CD8-positive, alpha-beta memory T cell (primary cell): ENCODE data around the gene PARL. TPM values are rescaled to one million over a fixed set of nuclear protein-coding genes. Genes with fewer than 3 reads are reported as not detected.

Experiments
- CTCF ChIA-PET: fragments of 350-600 bp; sonication (Branson Sonifier 250); formaldehyde crosslinking; loops from one replicate; lab custom pipeline; 2021; ENCODE audit warnings: antibody characterized with exemption; lab: Charles Lee
- POLR2A ChIA-PET: fragments of 350-600 bp; sonication (Branson Sonifier 250); formaldehyde crosslinking; loops from one replicate; lab custom pipeline; 2021; ENCODE audit warnings: antibody characterized with exemption; lab: Charles Lee
- DNase-seq, 5 donors: peaks; one replicate each; pipeline versions ENCODE4 v3.0.0 to v3.0.0-alpha.2; 2020 to 2022; ENCODE audit warnings: mixed read lengths in 1 of 5
- H3K27ac ChIP-seq: one replicate; pipeline ENCODE4 v1.7.0; 2013; ENCODE audit warnings: low read depth, mild to moderate bottlenecking, low read length, moderate library complexity
- H3K27me3 ChIP-seq: 2 replicates; pipeline ENCODE4 v1.7.0; 2013; ENCODE audit warnings: low read length, mild to moderate bottlenecking; ENCODE audit not compliant: insufficient read depth, poor library complexity, severe bottlenecking
- H3K36me3 ChIP-seq: 2 replicates; pipeline ENCODE4 v1.7.0; 2013; ENCODE audit warnings: mild to moderate bottlenecking, low read length, moderate library complexity; ENCODE audit not compliant: insufficient read depth
- H3K4me1 ChIP-seq: 2 replicates; pipeline ENCODE4 v1.7.0; 2013; ENCODE audit warnings: mild to moderate bottlenecking, low read length, moderate library complexity; ENCODE audit not compliant: insufficient read depth
- H3K4me3 ChIP-seq: 2 replicates; pipeline ENCODE4 v1.7.0; 2013; ENCODE audit warnings: mild to moderate bottlenecking, low read length
- H3K9me3 ChIP-seq: 2 replicates; pipeline ENCODE4 v1.7.0; 2013; ENCODE audit warnings: mild to moderate bottlenecking, low read length
- H3K27ac Mint-ChIP-seq, 8 donors: one replicate each; pipeline ENCODE4 v1.8.0; 2020 to 2021; ENCODE audit warnings: mixed read lengths in 8 of 8, mild to moderate bottlenecking in 6 of 8, inconsistent platforms in 3 of 8, moderate library complexity in 3 of 8
- H3K27me3 Mint-ChIP-seq, 2 donors: one replicate each; pipeline ENCODE4 v1.8.0; 2020 to 2021; ENCODE audit warnings: mixed read lengths in 2 of 2, mild to moderate bottlenecking in 1 of 2, moderate library complexity in 1 of 2
- H3K36me3 Mint-ChIP-seq, 3 donors: one replicate each; pipeline ENCODE4 v1.8.0; 2020 to 2021; ENCODE audit warnings: mixed read lengths in 3 of 3, inconsistent platforms in 1 of 3, mild to moderate bottlenecking in 1 of 3
- H3K4me1 Mint-ChIP-seq, 3 donors: one replicate each; pipeline ENCODE4 v1.8.0; 2020 to 2021; ENCODE audit warnings: mixed read lengths in 3 of 3, inconsistent platforms in 1 of 3, mild to moderate bottlenecking in 1 of 3
- H3K4me3 Mint-ChIP-seq, 7 donors: one replicate each; pipeline ENCODE4 v1.8.0; 2020 to 2021; ENCODE audit warnings: mixed read lengths in 7 of 7, mild to moderate bottlenecking in 6 of 7, moderate library complexity in 4 of 7, inconsistent platforms in 2 of 7
- H3K9me3 Mint-ChIP-seq, 5 donors: one replicate each; pipeline ENCODE4 v1.8.0; 2020 to 2022; ENCODE audit warnings: mixed read lengths in 5 of 5, mild to moderate bottlenecking in 3 of 5, moderate library complexity in 2 of 5, inconsistent platforms in 1 of 5
- polyA plus RNA-seq: library from polyadenylated mRNA; unstranded; fragments of 300-500 nt; fragmentation: Illumina TruSeq; gene quantifications from one replicate; pipeline ENCODE4 v1.2.3, GENCODE V29; 2021
- total RNA-seq, 2 experiments: library from RNA; stranded (reverse); gene quantifications; one replicate each; pipeline ENCODE4 v1.2.3, GENCODE V29; 2021

Gene PARL
- total and polyA plus RNA-seq, 3 experiments from 2014 or later = 93.4 to 98.1 (median 95.9) TPM

- Histone ChIP-seq H3K27me3 (no peaks in the 10 kb centered on the region), H3K27ac (no peak overlapping the region), H3K4me3 (no peak overlapping the region), H3K4me1 (no peaks in the 10 kb centered on the region), H3K9me3 (no peaks in the 10 kb centered on the region), H3K36me3 (peaks cover 4% of the 10 kb centered on the region)
- Mint-ChIP-seq H3K36me3 (peaks cover 0 to 47% (median 15%) of the 10 kb centered on the region in 3 donors), H3K27ac (peak overlapping the region in 1 of 8 donors; percentile 12), H3K4me1 (no peaks in the 10 kb centered on the region), H3K9me3 (no peaks in the 10 kb centered on the region), H3K27me3 (no peaks in the 10 kb centered on the region), H3K4me3 (no peak overlapping the region)
- POLR2A ChIA-PET = no interaction called here
- CTCF ChIA-PET = no interaction called here
- DNase-seq = no peak
Measured at GRCh38 chr3:183921096-183921495, 36.4 kb upstream of the PARL start.

- Mint-ChIP-seq H3K36me3 (peaks cover 0 to 46% (median 15%) of the 10 kb centered on the region in 3 donors), H3K4me1 (no peaks in the 10 kb centered on the region), H3K9me3 (no peaks in the 10 kb centered on the region), H3K4me3 (no peak overlapping the region), H3K27me3 (no peaks in the 10 kb centered on the region), H3K27ac (no peak overlapping the region)
- DNase-seq = no peak
- Histone ChIP-seq H3K36me3 (peaks cover 3% of the 10 kb centered on the region), H3K4me3 (no peak overlapping the region), H3K4me1 (no peaks in the 10 kb centered on the region), H3K27me3 (no peaks in the 10 kb centered on the region), H3K27ac (no peak overlapping the region), H3K9me3 (no peaks in the 10 kb centered on the region)
- ChIA-PET POLR2A (no interaction called here), CTCF (no interaction called here)
Measured at GRCh38 chr3:183920416-183920815, 35.7 kb upstream of the PARL start.

GRCh38 chr3:183918178-183918577, 33.5 kb upstream of the PARL start:
- H3K9me3 ChIP-seq = no peaks in the 10 kb centered on the region
- H3K27ac Mint-ChIP-seq = no peak overlapping the region
- no peaks in the 10 kb centered on the region for H3K4me1 Mint-ChIP-seq
- H3K27me3 Mint-ChIP-seq = no peaks in the 10 kb centered on the region
- ChIA-PET POLR2A (no interaction called here), CTCF (interaction anchor here (1.0 to 2.0 kb wide), 2 partner anchors 13 to 33 kb away, joined by 3 to 7 read pairs; partner anchors contain the start of gene PARL)
- H3K4me1 ChIP-seq = no peaks in the 10 kb centered on the region
- no peak overlapping the region for H3K4me3 ChIP-seq
- peaks cover 0 to 30% (median 9%) of the 10 kb centered on the region in 3 donors for H3K36me3 Mint-ChIP-seq
- H3K27ac ChIP-seq = no peak overlapping the region
- H3K9me3 Mint-ChIP-seq = no peaks in the 10 kb centered on the region
- no peak for DNase-seq
- H3K36me3 ChIP-seq = no peaks in the 10 kb centered on the region
- no peaks in the 10 kb centered on the region for H3K27me3 ChIP-seq
- H3K4me3 Mint-ChIP-seq = no peak overlapping the region

- Histone ChIP-seq H3K27me3 (no peaks in the 10 kb centered on the region), H3K36me3 (no peaks in the 10 kb centered on the region), H3K4me1 (no peaks in the 10 kb centered on the region), H3K27ac (no peak overlapping the region), H3K4me3 (no peak overlapping the region), H3K9me3 (no peaks in the 10 kb centered on the region)
- no peaks in the 10 kb centered on the region for H3K27me3 Mint-ChIP-seq
- H3K36me3 Mint-ChIP-seq = peaks cover 0 to 26% (median 6%) of the 10 kb centered on the region in 3 donors
- ChIA-PET POLR2A (no interaction called here), CTCF (interaction anchor here (2.0 kb wide), 1 partner anchor 33 kb away, joined by 7 read pairs; the partner anchor contains the start of gene PARL)
- H3K4me3 Mint-ChIP-seq = no peak overlapping the region
- no peak for DNase-seq
- no peaks in the 10 kb centered on the region for H3K4me1 Mint-ChIP-seq
- H3K27ac Mint-ChIP-seq = peak overlapping the region in 1 of 8 donors; percentile 51
- no peaks in the 10 kb centered on the region for H3K9me3 Mint-ChIP-seq
Measured at GRCh38 chr3:183917776-183918175, 33.1 kb upstream of the PARL start.

GRCh38 chr3:183914856-183915255, 30.2 kb upstream of the PARL start:
- Mint-ChIP-seq H3K4me3 (no peak overlapping the region), H3K27me3 (peaks cover 0 to 1% of the 10 kb centered on the region in 2 donors), H3K36me3 (peaks cover 0 to 5% (median 4%) of the 10 kb centered on the region in 3 donors), H3K27ac (peak overlapping the region in 2 of 8 donors; percentile 43 to 93), H3K4me1 (no peaks in the 10 kb centered on the region), H3K9me3 (no peaks in the 10 kb centered on the region)
- ChIA-PET POLR2A (no interaction called here), CTCF (interaction anchor here (1.7 kb wide), 1 partner anchor 19 kb away, joined by 5 read pairs; no protein-coding TSS in a partner anchor)
- Histone ChIP-seq H3K4me3 (no peak overlapping the region), H3K4me1 (no peaks in the 10 kb centered on the region), H3K36me3 (no peaks in the 10 kb centered on the region), H3K27ac (no peak overlapping the region), H3K27me3 (no peaks in the 10 kb centered on the region), H3K9me3 (no peaks in the 10 kb centered on the region)
- no peak for DNase-seq

GRCh38 chr3:183913580-183913920, 28.9 kb upstream of the PARL start:
- H3K27me3 Mint-ChIP-seq = peaks cover 0 to 1% of the 10 kb centered on the region in 2 donors
- H3K36me3 ChIP-seq = no peaks in the 10 kb centered on the region
- H3K36me3 Mint-ChIP-seq = no peaks in the 10 kb centered on the region
- no peaks in the 10 kb centered on the region for H3K9me3 ChIP-seq
- POLR2A ChIA-PET = no interaction called here
- DNase-seq = no peak
- H3K27ac ChIP-seq = no peak overlapping the region
- no peaks in the 10 kb centered on the region for H3K9me3 Mint-ChIP-seq
- CTCF ChIA-PET = interaction anchor here (0.8 kb wide), 1 partner anchor 18 kb away, joined by 3 read pairs; no protein-coding TSS in a partner anchor
- H3K4me3 ChIP-seq = no peak overlapping the region
- H3K4me1 ChIP-seq = no peaks in the 10 kb centered on the region
- H3K27me3 ChIP-seq = no peaks in the 10 kb centered on the region
- H3K4me3 Mint-ChIP-seq = no peak overlapping the region
- no peaks in the 10 kb centered on the region for H3K4me1 Mint-ChIP-seq
- no peak overlapping the region for H3K27ac Mint-ChIP-seq

GRCh38 chr3:183912895-183913579, 28.4 kb upstream of the PARL start:
- no peaks in the 10 kb centered on the region for H3K9me3 Mint-ChIP-seq
- no peaks in the 10 kb centered on the region for H3K36me3 ChIP-seq
- no peaks in the 10 kb centered on the region for H3K4me1 Mint-ChIP-seq
- no peaks in the 10 kb centered on the region for H3K27me3 ChIP-seq
- CTCF ChIA-PET = interaction anchor here (0.8 kb wide), 1 partner anchor 17 kb away, joined by 3 read pairs; no protein-coding TSS in a partner anchor
- no peaks in the 10 kb centered on the region for H3K4me1 ChIP-seq
- H3K36me3 Mint-ChIP-seq = no peaks in the 10 kb centered on the region
- no peak for DNase-seq
- no peak overlapping the region for H3K27ac Mint-ChIP-seq
- no peak overlapping the region for H3K4me3 ChIP-seq
- POLR2A ChIA-PET = no interaction called here
- H3K4me3 Mint-ChIP-seq = no peak overlapping the region
- no peak overlapping the region for H3K27ac ChIP-seq
- H3K9me3 ChIP-seq = no peaks in the 10 kb centered on the region
- H3K27me3 Mint-ChIP-seq = peaks cover 0 to 1% of the 10 kb centered on the region in 2 donors

- Histone ChIP-seq H3K27ac (no peak overlapping the region), H3K4me1 (no peaks in the 10 kb centered on the region), H3K9me3 (no peaks in the 10 kb centered on the region), H3K36me3 (no peaks in the 10 kb centered on the region), H3K4me3 (no peak overlapping the region), H3K27me3 (no peaks in the 10 kb centered on the region)
- ChIA-PET POLR2A (no interaction called here), CTCF (no interaction called here)
- no peaks in the 10 kb centered on the region for H3K9me3 Mint-ChIP-seq
- DNase-seq = no peak
- H3K4me3 Mint-ChIP-seq = no peak overlapping the region
- peak overlapping the region in 1 of 8 donors; percentile 51 for H3K27ac Mint-ChIP-seq
- no peaks in the 10 kb centered on the region for H3K36me3 Mint-ChIP-seq
- H3K27me3 Mint-ChIP-seq = peaks cover 0 to 1% of the 10 kb centered on the region in 2 donors
- H3K4me1 Mint-ChIP-seq = no peaks in the 10 kb centered on the region
Measured at GRCh38 chr3:183911763-183912506, 27.3 kb upstream of the PARL start.
